ENCODE measurements around the gene RARG. TPM values are rescaled to one million over a fixed set of nuclear protein-coding genes. Genes with fewer than 3 reads are reported as not detected.

Gene RARG
- polyA plus RNA-seq, 1 donor (not counting 4 experiments of a cell fraction or from before 2014, with no cell fraction given) = 26.4 TPM

DNA sequence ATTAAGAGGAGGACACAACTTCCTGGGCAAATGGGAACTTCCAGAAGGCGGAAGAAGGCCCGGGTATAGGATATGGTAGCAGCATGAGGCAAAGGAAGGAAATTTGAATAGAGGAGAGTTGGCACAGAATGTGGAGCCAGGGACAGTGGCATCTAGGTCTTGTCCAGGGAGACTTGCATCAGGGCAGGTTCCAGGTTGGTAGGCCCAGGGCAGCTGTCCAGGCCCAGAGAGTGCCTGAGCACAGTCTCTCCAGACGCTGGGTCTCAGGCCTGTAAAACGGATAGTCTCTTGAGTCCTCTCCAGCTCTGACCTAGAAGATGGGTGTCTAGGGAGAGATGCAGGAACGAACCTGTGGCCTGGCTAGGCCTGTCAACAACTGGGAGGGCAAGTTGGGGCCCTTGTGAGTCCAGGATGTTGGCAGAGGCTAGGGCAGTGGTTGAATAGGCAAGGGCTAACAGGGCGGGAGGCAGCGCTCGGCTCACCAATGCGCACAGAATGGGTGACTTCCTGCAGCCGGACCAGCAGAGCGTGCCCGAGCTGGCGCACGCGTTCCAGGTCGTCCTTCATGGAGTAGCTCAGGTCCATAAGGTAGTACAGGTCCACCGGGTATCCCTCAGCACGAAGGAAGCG lies 34.9 kb downstream of the RARG start:
- no peak overlapping the region for H3K4me2 ChIP-seq (ENCODE audit: control insufficient read depth, extremely low read depth, insufficient read depth, low read depth, low read length)
- no peaks in the 10 kb centered on the region for H3K36me3 ChIP-seq (ENCODE audit: control insufficient read depth in 2 of 2, extremely low read depth in 1 of 2, insufficient read depth in 2 of 2, low read length in 2 of 2)
- no peak overlapping the region for H3K27ac ChIP-seq (ENCODE audit: control insufficient read depth, insufficient read depth, low read length)
- no peak for FAIRE-seq
- H4K20me1 ChIP-seq (ENCODE audit: control insufficient read depth, extremely low read depth, insufficient read depth, low read length) = no peaks in the 10 kb centered on the region
- H3K9me3 ChIP-seq (ENCODE audit: control insufficient read depth, low read depth, low read length) = no peaks in the 10 kb centered on the region
- no peaks in the 10 kb centered on the region for H3K9me1 ChIP-seq (ENCODE audit: control insufficient read depth, extremely low read depth, insufficient read depth, low read length)
- peaks cover 2% of the 10 kb centered on the region for H3K4me1 ChIP-seq (ENCODE audit: control insufficient read depth, extremely low read depth, insufficient read depth, low read length)
- no peaks in the 10 kb centered on the region for H3K79me2 ChIP-seq (ENCODE audit: control insufficient read depth, insufficient read depth, low read length)
- H3K27me3 ChIP-seq (ENCODE audit: control insufficient read depth, extremely low read depth, insufficient read depth, low read length) = no peaks in the 10 kb centered on the region
- TF ChIP-seq, protein P1, sequence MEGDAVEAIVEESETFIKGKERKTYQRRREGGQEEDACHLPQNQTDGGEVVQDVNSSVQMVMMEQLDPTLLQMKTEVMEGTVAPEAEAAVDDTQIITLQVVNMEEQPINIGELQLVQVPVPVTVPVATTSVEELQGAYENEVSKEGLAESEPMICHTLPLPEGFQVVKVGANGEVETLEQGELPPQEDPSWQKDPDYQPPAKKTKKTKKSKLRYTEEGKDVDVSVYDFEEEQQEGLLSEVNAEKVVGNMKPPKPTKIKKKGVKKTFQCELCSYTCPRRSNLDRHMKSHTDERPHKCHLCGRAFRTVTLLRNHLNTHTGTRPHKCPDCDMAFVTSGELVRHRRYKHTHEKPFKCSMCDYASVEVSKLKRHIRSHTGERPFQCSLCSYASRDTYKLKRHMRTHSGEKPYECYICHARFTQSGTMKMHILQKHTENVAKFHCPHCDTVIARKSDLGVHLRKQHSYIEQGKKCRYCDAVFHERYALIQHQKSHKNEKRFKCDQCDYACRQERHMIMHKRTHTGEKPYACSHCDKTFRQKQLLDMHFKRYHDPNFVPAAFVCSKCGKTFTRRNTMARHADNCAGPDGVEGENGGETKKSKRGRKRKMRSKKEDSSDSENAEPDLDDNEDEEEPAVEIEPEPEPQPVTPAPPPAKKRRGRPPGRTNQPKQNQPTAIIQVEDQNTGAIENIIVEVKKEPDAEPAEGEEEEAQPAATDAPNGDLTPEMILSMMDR (optimal IDR thresholded peaks at IDR 0.05 in 1 of 3, IDR thresholded peaks at IDR 0.05 in 1 of 3, conservative IDR thresholded peaks at IDR 0.05 in 1 of 3; ENCODE audit: extremely low read depth in 1 of 3, insufficient read depth in 2 of 3, low read length in 3 of 3) = no peak
- no peak for TF ChIP-seq EZH2 (IDR thresholded peaks at IDR 0.05; ENCODE audit: low read length)
- no peak for DNase-seq (ENCODE audit: low read depth, low spot score)
- dilution Hi-C loops (cut with MboI; ENCODE audit: extremely low pct_ligation_motif_present, low sequenced_read_pairs) = no loop called here
- H2AFZ ChIP-seq (ENCODE audit: control insufficient read depth, low read length) = no peak overlapping the region
- no peak overlapping the region for H3K4me3 ChIP-seq (ENCODE audit: control insufficient read depth in 2 of 3, extremely low read depth in 1 of 3, insufficient read depth in 2 of 3, low read depth in 1 of 3, low read length in 3 of 3)
- H3K9ac ChIP-seq (ENCODE audit: control insufficient read depth, extremely low read depth, insufficient read depth, low read length) = no peak overlapping the region

DNA sequence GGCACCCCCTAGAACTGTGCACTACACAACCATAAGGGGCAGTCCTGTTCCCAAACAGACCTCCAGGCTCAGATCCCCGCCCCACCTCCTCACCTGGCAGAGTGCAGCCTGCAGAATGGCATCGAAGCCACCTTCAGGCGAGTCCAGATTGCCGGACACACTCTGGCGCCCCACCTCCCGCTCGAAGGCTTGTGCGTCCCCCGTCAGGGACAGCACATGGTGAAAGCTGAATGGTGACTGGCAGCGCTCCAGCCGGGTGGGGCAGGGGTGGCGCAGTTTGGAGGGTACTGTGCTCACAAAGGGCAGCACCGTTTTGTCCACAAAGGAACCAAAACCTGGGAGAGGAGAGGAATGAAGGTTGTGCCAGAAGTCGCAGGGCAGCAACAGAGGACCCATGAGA lies 35.5 kb downstream of the RARG start:
- dilution Hi-C loops (cut with MboI; ENCODE audit: extremely low pct_ligation_motif_present, low sequenced_read_pairs) = no loop called here
- H3K79me2 ChIP-seq (ENCODE audit: control insufficient read depth, insufficient read depth, low read length) = no peaks in the 10 kb centered on the region
- peaks cover 2% of the 10 kb centered on the region for H3K4me1 ChIP-seq (ENCODE audit: control insufficient read depth, extremely low read depth, insufficient read depth, low read length)
- H3K27ac ChIP-seq (ENCODE audit: control insufficient read depth, insufficient read depth, low read length) = no peak overlapping the region
- DNase-seq (ENCODE audit: low read depth, low spot score) (no peak), FAIRE-seq (no peak)
- H3K9ac ChIP-seq (ENCODE audit: control insufficient read depth, extremely low read depth, insufficient read depth, low read length) = no peak overlapping the region
- H4K20me1 ChIP-seq (ENCODE audit: control insufficient read depth, extremely low read depth, insufficient read depth, low read length) = no peaks in the 10 kb centered on the region
- no peak overlapping the region for H3K4me2 ChIP-seq (ENCODE audit: control insufficient read depth, extremely low read depth, insufficient read depth, low read depth, low read length)
- TF ChIP-seq, protein P1 (optimal IDR thresholded peaks at IDR 0.05 in 1 of 3, IDR thresholded peaks at IDR 0.05 in 1 of 3, conservative IDR thresholded peaks at IDR 0.05 in 1 of 3; ENCODE audit: extremely low read depth in 1 of 3, insufficient read depth in 2 of 3, low read length in 3 of 3) = no peak
- no peak for TF ChIP-seq EZH2 (IDR thresholded peaks at IDR 0.05; ENCODE audit: low read length)
- no peaks in the 10 kb centered on the region for H3K9me3 ChIP-seq (ENCODE audit: control insufficient read depth, low read depth, low read length)
- H3K9me1 ChIP-seq (ENCODE audit: control insufficient read depth, extremely low read depth, insufficient read depth, low read length) = no peaks in the 10 kb centered on the region
- no peaks in the 10 kb centered on the region for H3K36me3 ChIP-seq (ENCODE audit: control insufficient read depth in 2 of 2, extremely low read depth in 1 of 2, insufficient read depth in 2 of 2, low read length in 2 of 2)
- H3K4me3 ChIP-seq (ENCODE audit: control insufficient read depth in 2 of 3, extremely low read depth in 1 of 3, insufficient read depth in 2 of 3, low read depth in 1 of 3, low read length in 3 of 3) = no peak overlapping the region
- no peak overlapping the region for H2AFZ ChIP-seq (ENCODE audit: control insufficient read depth, low read length)
- no peaks in the 10 kb centered on the region for H3K27me3 ChIP-seq (ENCODE audit: control insufficient read depth, extremely low read depth, insufficient read depth, low read length)
